OCI-LY7 (cell line): ENCODE results near the gene DENND2A.

Source experiments
- CTCF ChIP-seq: fragments of 200-600 bp; sonication (generic); conservative IDR thresholded peaks from 2 replicates; pipeline ENCODE4 v1.5.1; 2014; ENCODE audit warnings: mild to moderate bottlenecking, antibody characterized with exemption, low read length, moderate library complexity, mixed read lengths
- EZH2phosphoT487 ChIP-seq: fragments of 200-600 bp; sonication (generic); IDR thresholded peaks from 2 replicates; pipeline ENCODE4 v1.6.1; 2018; ENCODE audit warnings: low read depth, borderline replicate concordance, mild to moderate bottlenecking, mixed run types, antibody characterized with exemption, low read length, moderate library complexity, mixed read lengths

- TF ChIP-seq CTCF (peak; percentile 95), EZH2phosphoT487 (no peak)
Observed at GRCh38 chr7:140653319-140654108, 12.9 kb upstream of the DENND2A start.
